Hematopoietic multipotent progenitor cell (in vitro differentiated cells): ENCODE measurements around the gene TIMM44. TPM values are rescaled to one million over a fixed set of nuclear protein-coding genes. Genes with fewer than 3 reads are reported as not detected.
"Not testable (repeated sequence)": the region's sequence is repeated elsewhere in the genome, so short reads cannot be mapped to it uniquely, and the experiment has no call there.

Experiments
- DNase-seq, 3 donors: peaks; one replicate each; pipeline ENCODE4 v3.0.0-alpha.2; 2011 to 2015; ENCODE audit warnings: low read depth in 2 of 3, low spot score in 2 of 3
- total RNA-seq: library from RNA; depleted of rRNA; stranded (reverse); fragments of >200 nt; gene quantifications from one replicate; pipeline ENCODE4 v1.2.3, GENCODE V29; 2012

The TIMM44 gene
- total RNA-seq, 1 donor = 44.7 TPM

- DNase-seq = no peak
Measured at GRCh38 chr19:7926727-7927604, 16.5 kb downstream of the TIMM44 start.

GRCh38 chr19:7926021-7926726 is 17.3 kb downstream of the TIMM44 start, which contains the start of gene CTXN1:
Gene CTXN1 (minus strand): TSS chr19:7926135. CDS start chr19:7925538, 597 bp downstream.
- peak in 2 of 3 donors; percentile 42 to 54 for DNase-seq

- DNase-seq = peak; percentile 68 to 91 (median 89)
Measured at GRCh38 chr19:7925171-7925851, 18.2 kb downstream of the TIMM44 start.

- no peak for DNase-seq
Measured at GRCh38 chr19:7924651-7925170, 18.8 kb downstream of the TIMM44 start.

- DNase-seq = no peak
Measured at GRCh38 chr19:7924241-7924640, 19.2 kb downstream of the TIMM44 start.

GRCh38 chr19:7923295-7924191 is 19.9 kb downstream of the TIMM44 start:
- DNase-seq = no peak

GRCh38 chr19:7922836-7923195 is 20.6 kb downstream of the TIMM44 start:
- DNase-seq = no peak

GRCh38 chr19:7921967-7922835 is 21.3 kb downstream of the TIMM44 start:
- DNase-seq = no peak

GRCh38 chr19:7921302-7921966 is 22.0 kb downstream of the TIMM44 start:
- no peak for DNase-seq

- peak; percentile 98 to 99 (median 99) for DNase-seq
Measured at GRCh38 chr19:7920519-7921301, 22.8 kb downstream of the TIMM44 start.

GRCh38 chr19:7919610-7920518 is 23.6 kb downstream of the TIMM44 start, which contains the start of gene SNAPC2:
Gene SNAPC2 (plus strand): TSS chr19:7920338. CDS start chr19:7920367, 29 bp downstream.
- peak; percentile 95 to 96 (median 96) for DNase-seq

GRCh38 chr19:7918615-7919421 is 24.6 kb downstream of the TIMM44 start:
- DNase-seq = no peak

GRCh38 chr19:7918062-7918614 is 25.3 kb downstream of the TIMM44 start:
- DNase-seq = not testable (repeated sequence)

- DNase-seq = peak in 2 of 3 donors; percentile 73 to 74
Measured at GRCh38 chr19:7917267-7918061, 26.0 kb downstream of the TIMM44 start.

GRCh38 chr19:7916955-7917266 is 26.6 kb downstream of the TIMM44 start:
- DNase-seq = no peak
